Kidney (tissue), 14 donors: ENCODE measurements around the gene OTUD3. TPM values are rescaled to one million over a fixed set of nuclear protein-coding genes. Genes with fewer than 3 reads are reported as not detected.

Experiments
- DNase-seq, 5 donors: peaks; one replicate each; pipeline ENCODE4 v3.0.0-alpha.2; 2013 to 2020
- FAIRE-seq: peaks from 2 replicates; lab custom pipeline; 2012; peaks lifted over from hg19 to GRCh38; lab: Jason Lieb, UNC
- H3K27ac ChIP-seq, 2 donors: one replicate each; pipeline ENCODE4 v1.7.0; 2013; ENCODE audit warnings: low read depth in 2 of 2, low read length in 2 of 2, inconsistent platforms in 1 of 2
- H3K27me3 ChIP-seq: one replicate; pipeline ENCODE4 v1.7.1; 2013; ENCODE audit warnings: low read length, inconsistent platforms; ENCODE audit not compliant: control insufficient read depth, insufficient read depth
- H3K36me3 ChIP-seq, 3 donors: one replicate each; pipeline versions ENCODE4 v1.7.0 to v1.7.1; 2013; ENCODE audit warnings: low read length in 3 of 3, control low read depth in 1 of 3, inconsistent platforms in 1 of 3; ENCODE audit not compliant: insufficient read depth in 3 of 3, control insufficient read depth in 2 of 3
- H3K4me1 ChIP-seq, 3 donors: one replicate each; pipeline versions ENCODE4 v1.7.0 to v1.7.1; 2013; ENCODE audit warnings: low read length in 3 of 3, inconsistent platforms in 1 of 3, low read depth in 1 of 3; ENCODE audit not compliant: control insufficient read depth in 2 of 3, insufficient read depth in 2 of 3
- H3K4me3 ChIP-seq, 3 donors: one replicate each; pipeline versions ENCODE4 v1.7.0 to v1.8.1; 2013; ENCODE audit warnings: low read length in 3 of 3, control low read depth in 1 of 3, inconsistent platforms in 1 of 3
- H3K9ac ChIP-seq, 3 donors: one replicate each; pipeline versions ENCODE4 v1.7.0 to v1.7.1; 2013; ENCODE audit warnings: low read length in 3 of 3, control low read depth in 1 of 3, inconsistent platforms in 1 of 3
- H3K9me3 ChIP-seq, 3 donors: one replicate each; pipeline versions ENCODE4 v1.7.0 to v1.7.1; 2013; ENCODE audit warnings: low read length in 3 of 3, control low read depth in 1 of 3, inconsistent platforms in 1 of 3; ENCODE audit not compliant: control insufficient read depth in 2 of 3, insufficient read depth in 1 of 3
- intact Hi-C: fragments of 100-400 bp; cut with DNase I; formaldehyde crosslinking; loops from one replicate; pipeline ENCODE4 v1.11.1; 2022
- polyA plus RNA-seq: library from polyadenylated mRNA; stranded (reverse); fragments of 350-450 nt; fragmentation: Illumina TruSeq; extraction: RNeasy Lipid Tissue Mini Kit (QIAGEN cat#74804); gene quantifications from one replicate; pipeline ENCODE4 v1.2.3, GENCODE V29; 2014; ENCODE audit warnings: low read depth, low replicate concordance; ENCODE audit not compliant: insufficient read depth
- total RNA-seq: library from RNA; stranded (reverse); fragmentation: NEBNext Ultra II Directional; extraction: Animal tissue kit (Norgen Biotek cat#: 25700); gene quantifications from one replicate; pipeline ENCODE4 v1.2.1, GENCODE V29; 2021
- TF ChIP-seq, protein P1 (sequence below): IDR thresholded peaks from 3 replicates; pipeline ENCODE4 v1.5.1; 2012; ENCODE audit warnings: mild to moderate bottlenecking, moderate library complexity, borderline replicate concordance; ENCODE audit not compliant: insufficient read depth; ENCODE audit errors: extremely low read depth
- donor health status: control.
- donor health status: control.
- donor health status: control.
- donor health status: control.
- donor health status: control.
- donor health status: DM: yes; HTN: yes; CAD: no.
- donor health status: Normal renal cell carcinoma (clear cell type).

Gene OTUD3
- total and polyA plus RNA-seq, 2 donors from 2014 or later: 2.5 to 12.9 TPM

- Histone ChIP-seq H3K27ac (no peak overlapping the region), H3K4me3 (no peak overlapping the region), H3K9me3 (no peaks in the 10 kb centered on the region), H3K4me1 (no peaks in the 10 kb centered on the region), H3K36me3 (peaks cover 14 to 49% (median 43%) of the 10 kb centered on the region in 3 donors), H3K9ac (no peak overlapping the region), H3K27me3 (no peaks in the 10 kb centered on the region)
- intact Hi-C loops: no loop called here
- TF ChIP-seq, protein P1, sequence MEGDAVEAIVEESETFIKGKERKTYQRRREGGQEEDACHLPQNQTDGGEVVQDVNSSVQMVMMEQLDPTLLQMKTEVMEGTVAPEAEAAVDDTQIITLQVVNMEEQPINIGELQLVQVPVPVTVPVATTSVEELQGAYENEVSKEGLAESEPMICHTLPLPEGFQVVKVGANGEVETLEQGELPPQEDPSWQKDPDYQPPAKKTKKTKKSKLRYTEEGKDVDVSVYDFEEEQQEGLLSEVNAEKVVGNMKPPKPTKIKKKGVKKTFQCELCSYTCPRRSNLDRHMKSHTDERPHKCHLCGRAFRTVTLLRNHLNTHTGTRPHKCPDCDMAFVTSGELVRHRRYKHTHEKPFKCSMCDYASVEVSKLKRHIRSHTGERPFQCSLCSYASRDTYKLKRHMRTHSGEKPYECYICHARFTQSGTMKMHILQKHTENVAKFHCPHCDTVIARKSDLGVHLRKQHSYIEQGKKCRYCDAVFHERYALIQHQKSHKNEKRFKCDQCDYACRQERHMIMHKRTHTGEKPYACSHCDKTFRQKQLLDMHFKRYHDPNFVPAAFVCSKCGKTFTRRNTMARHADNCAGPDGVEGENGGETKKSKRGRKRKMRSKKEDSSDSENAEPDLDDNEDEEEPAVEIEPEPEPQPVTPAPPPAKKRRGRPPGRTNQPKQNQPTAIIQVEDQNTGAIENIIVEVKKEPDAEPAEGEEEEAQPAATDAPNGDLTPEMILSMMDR: no peak
- no peak for FAIRE-seq
- no peak for DNase-seq
These were observed 25.3 kb downstream of the OTUD3 start for GRCh38 chr1:19907456-19907855.

GRCh38 chr1:19909392-19909791, 27.2 kb downstream of the OTUD3 start:
- DNase-seq (no peak), FAIRE-seq (no peak)
- no peak overlapping the region for H3K9ac ChIP-seq

DNA sequence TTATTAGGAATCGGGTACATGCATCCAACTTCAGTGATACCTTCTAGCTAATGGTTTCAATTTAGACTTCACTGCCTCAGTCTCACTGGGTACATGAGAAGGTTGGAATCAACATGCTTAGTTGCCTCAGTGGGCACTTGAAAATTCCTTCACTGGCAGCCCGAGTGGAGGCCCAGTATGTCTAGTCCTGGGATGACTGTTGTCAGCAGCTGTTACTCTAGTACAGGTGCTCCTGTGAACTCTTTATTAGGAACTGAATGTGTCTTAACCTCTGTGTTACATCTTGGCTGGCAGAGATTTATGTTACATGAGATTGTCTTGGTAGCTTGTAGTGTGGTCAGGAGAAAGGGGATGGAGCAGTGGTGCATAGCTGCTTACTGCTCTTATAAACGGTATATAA, 27.8 kb downstream of the OTUD3 start:
- no peak for FAIRE-seq
- no peak for DNase-seq
- H3K9me3 ChIP-seq: no peaks in the 10 kb centered on the region
- TF ChIP-seq, protein P1: no peak
- H3K27ac ChIP-seq: no peak overlapping the region
- H3K27me3 ChIP-seq: no peaks in the 10 kb centered on the region
- peaks cover 10 to 54% (median 40%) of the 10 kb centered on the region in 3 donors for H3K36me3 ChIP-seq
- H3K4me1 ChIP-seq: no peaks in the 10 kb centered on the region
- H3K4me3 ChIP-seq: no peak overlapping the region
- intact Hi-C loops: no loop called here
- no peak overlapping the region for H3K9ac ChIP-seq

More at GRCh38 chr1:19909392-19909791, 27.2 kb downstream of the OTUD3 start:
- intact Hi-C loops: no loop called here
- Histone ChIP-seq H3K36me3 (peaks cover 11 to 59% (median 38%) of the 10 kb centered on the region in 3 donors), H3K27me3 (no peaks in the 10 kb centered on the region), H3K4me1 (no peaks in the 10 kb centered on the region), H3K27ac (no peak overlapping the region), H3K4me3 (no peak overlapping the region), H3K9me3 (no peaks in the 10 kb centered on the region)
- TF ChIP-seq, protein P1: no peak

- Histone ChIP-seq H3K4me1 (no peaks in the 10 kb centered on the region), H3K4me3 (no peak overlapping the region), H3K9me3 (no peaks in the 10 kb centered on the region), H3K27ac (no peak overlapping the region), H3K9ac (no peak overlapping the region), H3K36me3 (peaks cover 8 to 54% (median 41%) of the 10 kb centered on the region in 3 donors), H3K27me3 (no peaks in the 10 kb centered on the region)
- TF ChIP-seq, protein P1: no peak
- intact Hi-C loops: no loop called here
- no peak for DNase-seq
- FAIRE-seq: no peak
These were observed 28.5 kb downstream of the OTUD3 start for GRCh38 chr1:19910650-19911049.
